ENCODE results near the gene SRL.

GRCh38 chr16:4184038-4184702, 57.7 kb downstream of the SRL start:
- TF ChIP-seq CTCF (IDR thresholded peaks at IDR 0.05 in 4 of 5, conservative IDR thresholded peaks at IDR 0.05 in 1 of 5): no peak
- TF ChIP-seq POLR2A (IDR thresholded peaks at IDR 0.05): peak; percentile 78 to 82
